Omental fat pad (tissue), 4 donors: ENCODE data around the gene RASA2. TPM values are rescaled to one million over a fixed set of nuclear protein-coding genes. Genes with fewer than 3 reads are reported as not detected.

Experiments used
- ATAC-seq: fragments of 150-250 bp; one replicate; pipeline ENCODE4 v1.9.1; 2016; ENCODE audit warnings: mild to moderate bottlenecking, moderate library complexity; ENCODE audit not compliant: low FRiP score
- DNase-seq: peaks from one replicate; pipeline ENCODE4 v3.0.0-alpha.2; 2019; ENCODE audit warnings: low spot score
- CTCF ChIP-seq, 3 donors: fragments of 450-650 bp; IDR thresholded peaks; one replicate each; pipeline ENCODE4 v1.5.1; 2016 to 2017; ENCODE audit warnings: antibody characterized with exemption in 3 of 3, mild to moderate bottlenecking in 3 of 3, moderate library complexity in 2 of 3
- total RNA-seq, 4 donors: library from RNA; depleted of rRNA; stranded (reverse); fragments of >200 nt; gene quantifications; one replicate each; pipeline ENCODE4 v1.1.0, GENCODE V29; 2016

RASA2 gene
- total RNA-seq, 4 donors from 2014 or later = 16.4 to 19.8 (median 18.0) TPM

DNA sequence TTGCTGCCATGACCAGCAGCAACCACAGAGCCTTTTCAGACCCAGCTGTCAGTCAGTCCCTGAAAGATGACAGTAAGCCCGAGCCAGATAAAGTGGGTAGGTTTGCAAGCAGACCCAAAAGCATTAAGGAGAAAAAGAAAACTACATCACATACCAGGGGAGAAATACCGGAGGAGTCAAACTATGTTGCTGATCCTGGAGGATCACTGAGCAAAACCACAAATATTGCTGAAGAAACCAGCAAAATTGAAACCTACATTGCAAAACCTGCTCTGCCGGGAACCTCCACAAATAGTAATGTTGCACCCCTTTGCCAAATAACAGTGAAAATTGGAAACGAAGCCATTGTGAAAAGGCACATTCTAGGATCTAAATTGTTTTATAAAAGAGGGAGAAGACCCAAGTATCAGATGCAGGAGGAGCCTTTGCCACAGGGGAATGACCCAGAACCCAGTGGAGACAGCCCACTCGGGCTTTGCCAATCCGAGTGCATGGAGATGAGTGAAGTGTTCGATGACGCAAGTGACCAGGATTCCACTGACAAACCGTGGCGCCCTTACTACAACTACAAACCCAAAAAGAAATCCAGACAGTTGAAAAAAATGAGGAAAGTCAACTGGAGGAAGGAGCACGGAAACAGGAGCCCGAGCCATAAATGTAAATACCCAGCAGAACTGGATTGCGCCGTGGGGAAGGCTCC lies 42.1 kb upstream of the RASA2 start:
- DNase-seq = no peak
- ATAC-seq = no peak

DNA sequence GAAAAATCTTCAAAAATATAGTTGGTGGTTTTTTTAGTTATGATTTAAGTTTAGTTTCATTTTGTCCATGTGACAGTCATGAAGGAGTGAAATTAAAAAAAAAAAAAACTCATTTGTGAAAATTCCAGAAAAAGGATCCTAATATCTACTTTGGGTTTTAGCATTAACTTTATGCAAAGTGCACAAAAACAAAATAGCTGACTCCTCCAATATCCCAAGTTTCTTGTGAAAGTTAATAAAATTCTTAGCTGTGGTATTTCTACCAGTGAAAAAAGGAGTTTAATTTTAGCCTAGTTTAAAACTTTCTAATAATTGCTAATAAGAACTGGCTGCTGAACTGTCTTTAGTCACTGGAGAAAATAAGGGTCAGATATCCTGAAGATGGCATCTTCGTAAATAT lies 40.8 kb upstream of the RASA2 start:
- DNase-seq (no peak), ATAC-seq (no peak)
- no peak for TF ChIP-seq CTCF (IDR thresholded peaks at IDR 0.05)

More for the DNA sequence above, 42.1 kb upstream of the RASA2 start:
- TF ChIP-seq CTCF (IDR thresholded peaks at IDR 0.05) = no peak

GRCh38 chr3:141446737-141447136 lies 40.1 kb upstream of the RASA2 start:
- DNase-seq = no peak
- no peak for TF ChIP-seq CTCF (IDR thresholded peaks at IDR 0.05)
- no peak for ATAC-seq

- DNase-seq (no peak), ATAC-seq (no peak)
- TF ChIP-seq CTCF (IDR thresholded peaks at IDR 0.05) = no peak
These were observed 39.4 kb upstream of the RASA2 start for GRCh38 chr3:141447383-141447782.

DNA sequence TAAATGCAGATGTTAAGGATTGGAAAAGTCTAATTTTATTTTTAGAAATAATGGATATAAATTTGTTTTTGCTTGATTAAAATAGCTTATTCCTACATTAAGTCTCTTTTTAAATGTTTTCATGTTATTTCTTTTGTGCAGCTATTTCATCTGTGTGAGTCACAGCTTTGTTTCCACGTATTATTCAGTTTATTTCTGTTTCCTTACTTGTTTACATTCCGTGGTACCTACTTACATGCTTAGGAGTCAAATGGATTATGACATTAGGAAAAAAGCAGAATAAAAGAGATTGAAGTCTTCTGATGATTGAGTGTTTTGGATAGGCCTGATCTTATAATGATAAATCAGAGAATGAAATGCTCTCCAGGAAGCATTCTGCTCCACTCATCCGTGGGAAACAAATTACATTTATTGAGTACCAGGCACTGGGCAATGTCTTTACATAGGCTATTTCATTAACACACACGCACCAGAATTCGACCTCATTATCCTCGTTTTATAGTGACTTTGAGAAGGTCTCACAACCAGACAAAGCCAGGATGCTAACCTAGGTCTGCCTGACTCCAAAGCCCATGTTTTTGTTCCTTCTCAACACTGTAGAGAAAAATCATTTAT lies 38.1 kb upstream of the RASA2 start:
- no peak for TF ChIP-seq CTCF (IDR thresholded peaks at IDR 0.05)
- no peak for DNase-seq
- no peak for ATAC-seq

- DNase-seq = no peak
- no peak for TF ChIP-seq CTCF (IDR thresholded peaks at IDR 0.05)
- no peak for ATAC-seq
These were observed 37.4 kb upstream of the RASA2 start for GRCh38 chr3:141449424-141449823.
